HCT116 (cell line): ENCODE measurements around the gene EIF2AK3. TPM values are rescaled to one million over a fixed set of nuclear protein-coding genes. Genes with fewer than 3 reads are reported as not detected.

Experiments used
- ATAC-seq: fragments of 200-7000 bp; cut with Tn5 transposase; 2 replicates; pipeline ENCODE4 v1.9.1; 2020; ENCODE audit warnings: mild to moderate bottlenecking, moderate library complexity
- BruUV-seq: library from RNA; stranded (reverse); fragments of 400-500 nt; replicated peaks from 2 replicates; lab custom pipeline; 2021; lab: Mats Ljungman, UMichigan
- CTCF ChIA-PET: fragments of 300-600 bp; sonication (Branson Sonifier 250); formaldehyde crosslinking; loops from one replicate; lab custom pipeline; 2021; ENCODE audit warnings: antibody characterized with exemption; lab: Charles Lee
- POLR2A ChIA-PET: fragments of 300-600, 350-600 bp; sonication (Branson Sonifier 250); formaldehyde crosslinking; loops from one replicate; lab custom pipeline; 2021; ENCODE audit warnings: antibody characterized with exemption; lab: Charles Lee
- RAD21 ChIA-PET, 2 experiments: fragments of 300-600 bp; sonication (Branson Sonifier 250); formaldehyde crosslinking; loops; one replicate each; lab custom pipeline; 2023; ENCODE audit warnings: low total read pairs in 2 of 2; ENCODE audit not compliant: uncharacterized antibody in 2 of 2, unreplicated experiment in 2 of 2, low non-redundant PET in 1 of 2; lab: Charles Lee
- DNase-seq: peaks from one replicate; pipeline ENCODE4 v3.0.0-alpha.2; 2010; ENCODE audit warnings: low read depth, low spot score
- H2AFZ ChIP-seq: fragments of 200-600 bp; shearing (Covaris generic), sonication (generic); 2 replicates; pipeline ENCODE4 v1.6.1; 2017; ENCODE audit warnings: low read depth, mixed run types, mixed read lengths, antibody characterized with exemption, low read length; ENCODE audit not compliant: poor library complexity, severe bottlenecking
- H3K27ac ChIP-seq: 2 replicates; pipeline ENCODE4 v1.5.1; 2012; ENCODE audit warnings: low read depth, low read length
- H3K27me3 ChIP-seq: fragments of 200-600 bp; sonication (generic); 2 replicates; pipeline ENCODE4 v1.6.1; 2016; ENCODE audit warnings: mixed run types, low read length, mixed read lengths; ENCODE audit not compliant: insufficient read depth
- H3K36me3 ChIP-seq, 2 experiments: fragments of 200-500 bp in 1 of 2; fragments of 200-600 bp in 1 of 2; sonication (Bioruptor generic) in 1 of 2; sonication (generic) in 1 of 2; 2 replicates each; pipeline versions ENCODE4 v1.5.1 to v1.6.1; 2014 to 2016; ENCODE audit warnings: low read length in 2 of 2, inconsistent platforms in 1 of 2, mixed read lengths in 1 of 2, mixed run types in 1 of 2; ENCODE audit not compliant: insufficient read depth in 2 of 2, control insufficient read depth in 1 of 2
- H3K4me1 ChIP-seq, 2 experiments: fragments of 200-600 bp in 1 of 2; sonication (generic) in 1 of 2; 2 replicates each; pipeline versions ENCODE4 v1.5.1 to v1.6.1; 2012 to 2017; ENCODE audit warnings: low read length in 2 of 2, inconsistent platforms in 1 of 2, mild to moderate bottlenecking in 1 of 2, mixed read lengths in 1 of 2, mixed run types in 1 of 2, moderate library complexity in 1 of 2; ENCODE audit not compliant: insufficient read depth in 2 of 2, control insufficient read depth in 1 of 2
- H3K4me2 ChIP-seq: fragments of 200-600 bp; sonication (generic); 2 replicates; pipeline ENCODE4 v1.6.1; 2017; ENCODE audit warnings: mixed run types, low read length, mixed read lengths
- H3K4me3 ChIP-seq, 2 experiments: fragments of 200-600 bp in 1 of 2; sonication (generic) in 1 of 2; replicated peaks in 1 of 2; 2 replicates each; pipeline ENCODE4 v1.5.1; 2011 to 2016; ENCODE audit warnings: low read length in 2 of 2, control low read depth in 1 of 2, low read depth in 1 of 2, mild to moderate bottlenecking in 1 of 2, mixed read lengths in 1 of 2, mixed run types in 1 of 2
- H3K79me2 ChIP-seq: fragments of 200-600 bp; sonication (generic); 2 replicates; pipeline ENCODE4 v1.6.1; 2017; ENCODE audit warnings: mild to moderate bottlenecking, mixed run types, low read length, moderate library complexity, mixed read lengths; ENCODE audit not compliant: insufficient read depth
- H3K9ac ChIP-seq: fragments of 200-600 bp; sonication (generic); 2 replicates; pipeline ENCODE4 v1.6.1; 2016; ENCODE audit warnings: low read length, mixed read lengths
- H3K9me2 ChIP-seq: fragments of 200-600 bp; sonication (generic), shearing (Covaris generic); 2 replicates; pipeline ENCODE4 v1.6.1; 2017; ENCODE audit warnings: mixed run types, mild to moderate bottlenecking, moderate library complexity; ENCODE audit not compliant: insufficient read depth
- H3K9me3 ChIP-seq, 2 experiments: fragments of 200-500 bp in 1 of 2; fragments of 200-600 bp in 1 of 2; sonication (Bioruptor generic) in 1 of 2; sonication (generic) in 1 of 2; 2 replicates each; pipeline ENCODE4 v1.6.1; 2014 to 2017; ENCODE audit warnings: low read length in 2 of 2, mixed read lengths in 2 of 2, inconsistent platforms in 1 of 2, low read depth in 1 of 2, mild to moderate bottlenecking in 1 of 2, mixed run types in 1 of 2, moderate library complexity in 1 of 2; ENCODE audit not compliant: control insufficient read depth in 1 of 2, insufficient read depth in 1 of 2
- H4K20me1 ChIP-seq: fragments of 200-600 bp; sonication (generic), shearing (Covaris generic); 2 replicates; pipeline ENCODE4 v1.6.1; 2017; ENCODE audit warnings: mixed run types, mild to moderate bottlenecking, moderate library complexity; ENCODE audit not compliant: insufficient read depth
- CEBPB ChIP-seq: IDR thresholded peaks from 2 replicates; pipeline ENCODE4 v1.6.1; 2012; ENCODE audit warnings: low read depth
- EGR1 ChIP-seq: IDR thresholded peaks from 2 replicates; pipeline ENCODE4 v1.6.1; 2012; ENCODE audit warnings: low read depth
- EZH2 ChIP-seq: fragments of 200-600 bp; sonication (generic); IDR thresholded peaks from 2 replicates; pipeline ENCODE4 v1.6.1; 2017; ENCODE audit warnings: antibody characterized with exemption, mixed run types
- EZH2phosphoT487 ChIP-seq: fragments of 200-600 bp; IDR thresholded peaks from 2 replicates; pipeline ENCODE4 v1.6.1; 2018; ENCODE audit warnings: antibody characterized with exemption, borderline replicate concordance
- FOSL1 ChIP-seq: IDR thresholded peaks from 2 replicates; pipeline ENCODE4 v1.6.1; 2012; ENCODE audit warnings: low read depth
- POLR2A ChIP-seq: IDR thresholded peaks from 2 replicates; pipeline ENCODE4 v1.7.0; 2011; ENCODE audit warnings: borderline replicate concordance; ENCODE audit not compliant: insufficient read depth, insufficient read length; ENCODE audit errors: extremely low read depth
- SRF ChIP-seq: IDR thresholded peaks from 2 replicates; pipeline ENCODE4 v1.6.1; 2012; ENCODE audit warnings: low read depth
- YY1 ChIP-seq: IDR thresholded peaks from 2 replicates; pipeline ENCODE4 v1.6.1; 2011; ENCODE audit warnings: low read length, low read depth, moderate library complexity, mild to moderate bottlenecking; ENCODE audit not compliant: insufficient replicate concordance; ENCODE audit errors: extremely low read depth
- ZFX ChIP-seq: fragments of 450-650 bp; IDR thresholded peaks from 2 replicates; pipeline ENCODE4 v1.6.1; 2017
- ZNF274 ChIP-seq: fragments of 200-500 bp; sonication (Bioruptor generic); IDR thresholded peaks from 2 replicates; pipeline ENCODE4 v1.6.1; 2014; ENCODE audit warnings: mild to moderate bottlenecking, low read depth, low read length, inconsistent platforms
- intact Hi-C: fragments of 100-400 bp; cut with micrococcal nuclease; formaldehyde crosslinking; loops from 2 replicates; pipeline ENCODE4 v1.10.0; 2022
- total RNA-seq: library from RNA; stranded (reverse); gene quantifications from one replicate; pipeline ENCODE4 v1.2.1, GENCODE V29; 2021; ENCODE audit not compliant: unreplicated experiment
- TF ChIP-seq, protein P1 (sequence below): IDR thresholded peaks from 2 replicates; pipeline ENCODE4 v1.6.1; 2012; ENCODE audit warnings: low read depth

The EIF2AK3 gene
- total RNA-seq, 1 experiment from 2014 or later = 8.9 TPM

DNA sequence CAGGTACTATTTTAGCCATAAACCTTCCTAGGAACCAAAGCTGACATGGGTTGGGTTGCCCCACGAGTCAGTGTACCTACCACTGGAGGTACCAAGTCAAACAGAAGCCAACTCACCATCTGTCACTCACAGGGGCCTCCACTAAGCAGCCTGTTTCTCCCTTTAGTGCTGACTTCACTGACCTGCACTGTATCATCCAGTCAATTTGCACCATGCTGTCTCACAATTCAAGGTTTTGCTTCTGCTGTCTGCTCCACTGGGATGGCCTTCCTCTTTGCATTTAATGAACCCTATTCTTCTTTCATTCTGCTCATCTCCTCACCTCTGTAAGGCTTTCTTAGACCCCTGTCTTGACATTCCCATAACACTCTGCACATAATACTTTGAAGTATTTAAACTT is 47.2 kb downstream of the EIF2AK3 start:
- no peak overlapping the region for H3K4me3 ChIP-seq
- BruUV-seq = no TSS peak
- DNase-seq = no peak
- ChIA-PET CTCF (interaction anchor here (1.6 kb wide), 1 partner anchor 92 kb away, joined by 3 read pairs; no protein-coding TSS in a partner anchor), POLR2A (no interaction called here), RAD21 (no interaction called here)
- H3K4me2 ChIP-seq = no peak overlapping the region
- intact Hi-C loops = no loop called here
- no peak for ATAC-seq
- H4K20me1 ChIP-seq = no peaks in the 10 kb centered on the region
- H3K27ac ChIP-seq = no peak overlapping the region
- no peaks in the 10 kb centered on the region for H3K9me2 ChIP-seq
- H2AFZ ChIP-seq = no peak overlapping the region
- H3K4me1 ChIP-seq = no peaks in the 10 kb centered on the region
- H3K79me2 ChIP-seq = no peaks in the 10 kb centered on the region
- no peaks in the 10 kb centered on the region for H3K9me3 ChIP-seq
- no peak overlapping the region for H3K9ac ChIP-seq
- no peak for TF ChIP-seq YY1
- TF ChIP-seq FOSL1 = no peak
- no peak for TF ChIP-seq EZH2
- no peak for TF ChIP-seq EZH2phosphoT487
- no peak for TF ChIP-seq CEBPB
- no peak for TF ChIP-seq ZFX
- TF ChIP-seq POLR2A = no peak
- no peak for TF ChIP-seq SRF
- TF ChIP-seq EGR1 = no peak
- TF ChIP-seq ZNF274 = no peak
- TF ChIP-seq, protein P1, sequence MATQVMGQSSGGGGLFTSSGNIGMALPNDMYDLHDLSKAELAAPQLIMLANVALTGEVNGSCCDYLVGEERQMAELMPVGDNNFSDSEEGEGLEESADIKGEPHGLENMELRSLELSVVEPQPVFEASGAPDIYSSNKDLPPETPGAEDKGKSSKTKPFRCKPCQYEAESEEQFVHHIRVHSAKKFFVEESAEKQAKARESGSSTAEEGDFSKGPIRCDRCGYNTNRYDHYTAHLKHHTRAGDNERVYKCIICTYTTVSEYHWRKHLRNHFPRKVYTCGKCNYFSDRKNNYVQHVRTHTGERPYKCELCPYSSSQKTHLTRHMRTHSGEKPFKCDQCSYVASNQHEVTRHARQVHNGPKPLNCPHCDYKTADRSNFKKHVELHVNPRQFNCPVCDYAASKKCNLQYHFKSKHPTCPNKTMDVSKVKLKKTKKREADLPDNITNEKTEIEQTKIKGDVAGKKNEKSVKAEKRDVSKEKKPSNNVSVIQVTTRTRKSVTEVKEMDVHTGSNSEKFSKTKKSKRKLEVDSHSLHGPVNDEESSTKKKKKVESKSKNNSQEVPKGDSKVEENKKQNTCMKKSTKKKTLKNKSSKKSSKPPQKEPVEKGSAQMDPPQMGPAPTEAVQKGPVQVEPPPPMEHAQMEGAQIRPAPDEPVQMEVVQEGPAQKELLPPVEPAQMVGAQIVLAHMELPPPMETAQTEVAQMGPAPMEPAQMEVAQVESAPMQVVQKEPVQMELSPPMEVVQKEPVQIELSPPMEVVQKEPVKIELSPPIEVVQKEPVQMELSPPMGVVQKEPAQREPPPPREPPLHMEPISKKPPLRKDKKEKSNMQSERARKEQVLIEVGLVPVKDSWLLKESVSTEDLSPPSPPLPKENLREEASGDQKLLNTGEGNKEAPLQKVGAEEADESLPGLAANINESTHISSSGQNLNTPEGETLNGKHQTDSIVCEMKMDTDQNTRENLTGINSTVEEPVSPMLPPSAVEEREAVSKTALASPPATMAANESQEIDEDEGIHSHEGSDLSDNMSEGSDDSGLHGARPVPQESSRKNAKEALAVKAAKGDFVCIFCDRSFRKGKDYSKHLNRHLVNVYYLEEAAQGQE = no peak
- no peaks in the 10 kb centered on the region for H3K27me3 ChIP-seq
- peaks cover 2 to 4% of the 10 kb centered on the region in 2 experiments; a peak in 2 of 4 replicates for H3K36me3 ChIP-seq
